ENCODE measurements around the gene UNC45B.

- TF ChIP-seq EZH2phosphoT487 (IDR thresholded peaks at IDR 0.05; ENCODE audit: low read length) = no peak
- no peak for TF ChIP-seq CTCF (IDR thresholded peaks at IDR 0.05; ENCODE audit: low read length)
Observed at GRCh38 chr17:35163886-35164285, 16.3 kb downstream of the UNC45B start.

Measured in MM.1S (cell line).